ES-I3 (cell line): ENCODE measurements around the gene TRAF2.

Experiments used
- H3K36me3 ChIP-seq: 2 replicates; pipeline ENCODE4 v1.6.1; 2013; ENCODE audit warnings: mild to moderate bottlenecking, low read length, control low read depth, moderate library complexity; ENCODE audit not compliant: insufficient read depth
- H3K4me1 ChIP-seq: 2 replicates; pipeline ENCODE4 v1.6.1; 2013; ENCODE audit warnings: mild to moderate bottlenecking, control low read depth, low read length; ENCODE audit not compliant: insufficient read depth
- H3K9ac ChIP-seq: 2 replicates; pipeline ENCODE4 v1.6.1; 2013; ENCODE audit warnings: low read depth, mild to moderate bottlenecking, low read length, moderate library complexity
- H3K9me3 ChIP-seq: 2 replicates; pipeline ENCODE4 v1.6.1; 2013; ENCODE audit warnings: mild to moderate bottlenecking, low read length, moderate library complexity; ENCODE audit not compliant: control insufficient read depth, insufficient read depth

The TRAF2 gene

GRCh38 chr9:136920069-136920468, 33.8 kb downstream of the TRAF2 start:
- Histone ChIP-seq H3K4me1 (no peaks in the 10 kb centered on the region), H3K36me3 (peaks cover 15% of the 10 kb centered on the region), H3K9ac (no peak overlapping the region), H3K9me3 (no peaks in the 10 kb centered on the region)

GRCh38 chr9:136920734-136921231, 34.5 kb downstream of the TRAF2 start:
- peaks cover 10% of the 10 kb centered on the region for H3K36me3 ChIP-seq

GRCh38 chr9:136921307-136921706, 35.0 kb downstream of the TRAF2 start:
- Histone ChIP-seq H3K9ac (no peak overlapping the region), H3K36me3 (peaks cover 10% of the 10 kb centered on the region), H3K4me1 (no peaks in the 10 kb centered on the region), H3K9me3 (no peaks in the 10 kb centered on the region)

More at GRCh38 chr9:136920734-136921231, 34.5 kb downstream of the TRAF2 start:
- Histone ChIP-seq H3K9ac (no peak overlapping the region), H3K4me1 (no peaks in the 10 kb centered on the region), H3K9me3 (no peaks in the 10 kb centered on the region)

GRCh38 chr9:136921718-136922117, 35.4 kb downstream of the TRAF2 start:
- Histone ChIP-seq H3K9me3 (no peaks in the 10 kb centered on the region), H3K36me3 (peaks cover 10% of the 10 kb centered on the region), H3K4me1 (no peaks in the 10 kb centered on the region), H3K9ac (no peak overlapping the region)

GRCh38 chr9:136922540-136922939, 36.2 kb downstream of the TRAF2 start:
- no peaks in the 10 kb centered on the region for H3K9me3 ChIP-seq
- no peaks in the 10 kb centered on the region for H3K4me1 ChIP-seq
- peaks cover 10% of the 10 kb centered on the region for H3K36me3 ChIP-seq

GRCh38 chr9:136923881-136924280, 37.6 kb downstream of the TRAF2 start:
- no peaks in the 10 kb centered on the region for H3K4me1 ChIP-seq
- H3K9ac ChIP-seq = no peak overlapping the region
- peaks cover 10% of the 10 kb centered on the region for H3K36me3 ChIP-seq
- H3K9me3 ChIP-seq = no peaks in the 10 kb centered on the region

More at GRCh38 chr9:136922540-136922939, 36.2 kb downstream of the TRAF2 start:
- H3K9ac ChIP-seq = no peak overlapping the region

GRCh38 chr9:136925414-136926153, 39.3 kb downstream of the TRAF2 start:
- Histone ChIP-seq H3K9ac (no peak overlapping the region), H3K9me3 (no peaks in the 10 kb centered on the region), H3K4me1 (no peaks in the 10 kb centered on the region), H3K36me3 (peaks cover 7% of the 10 kb centered on the region)

GRCh38 chr9:136926154-136926704, 39.9 kb downstream of the TRAF2 start:
- H3K9ac ChIP-seq = no peak overlapping the region
- H3K36me3 ChIP-seq = peaks cover 7% of the 10 kb centered on the region
- no peaks in the 10 kb centered on the region for H3K4me1 ChIP-seq
- no peaks in the 10 kb centered on the region for H3K9me3 ChIP-seq

- H3K36me3 ChIP-seq = peaks cover 7% of the 10 kb centered on the region; the same call in 1 of the 2 replicates
- no peaks in the 10 kb centered on the region for H3K9me3 ChIP-seq
- no peaks in the 10 kb centered on the region for H3K4me1 ChIP-seq
- H3K9ac ChIP-seq = no peak overlapping the region
These were observed 40.4 kb downstream of the TRAF2 start for GRCh38 chr9:136926749-136927148.

GRCh38 chr9:136927343-136928271, 41.3 kb downstream of the TRAF2 start:
- no peaks in the 10 kb centered on the region for H3K4me1 ChIP-seq
- no peak overlapping the region for H3K9ac ChIP-seq
- peaks cover 3% of the 10 kb centered on the region; the same call in 1 of the 2 replicates for H3K36me3 ChIP-seq
- H3K9me3 ChIP-seq = no peaks in the 10 kb centered on the region

GRCh38 chr9:136928591-136928990, 42.3 kb downstream of the TRAF2 start:
- no peak overlapping the region for H3K9ac ChIP-seq
- H3K36me3 ChIP-seq = peaks cover 3% of the 10 kb centered on the region
- no peaks in the 10 kb centered on the region for H3K4me1 ChIP-seq
- no peaks in the 10 kb centered on the region for H3K9me3 ChIP-seq

GRCh38 chr9:136930014-136930413, 43.7 kb downstream of the TRAF2 start:
- Histone ChIP-seq H3K9me3 (no peaks in the 10 kb centered on the region), H3K36me3 (peaks cover 3% of the 10 kb centered on the region)

GRCh38 chr9:136931611-136932130, 45.4 kb downstream of the TRAF2 start:
- Histone ChIP-seq H3K4me1 (no peaks in the 10 kb centered on the region), H3K36me3 (peaks cover 3% of the 10 kb centered on the region), H3K9ac (no peak overlapping the region), H3K9me3 (no peaks in the 10 kb centered on the region)

More at GRCh38 chr9:136930014-136930413, 43.7 kb downstream of the TRAF2 start:
- H3K9ac ChIP-seq = no peak overlapping the region
- H3K4me1 ChIP-seq = no peaks in the 10 kb centered on the region

GRCh38 chr9:136934277-136934676, 48.0 kb downstream of the TRAF2 start:
- H3K36me3 ChIP-seq = peaks cover 3% of the 10 kb centered on the region
- no peak overlapping the region for H3K9ac ChIP-seq
- no peaks in the 10 kb centered on the region for H3K9me3 ChIP-seq
- H3K4me1 ChIP-seq = no peaks in the 10 kb centered on the region; the same call in 1 of the 2 replicates
